ENCODE data around the gene C1orf210. TPM values are rescaled to one million over a fixed set of nuclear protein-coding genes. Genes with fewer than 3 reads are reported as not detected.
A peak's percentile ranks its signal among the peaks of the same experiment; 100 is the strongest.

Gene C1orf210
- total RNA-seq, 1 experiment from 2014 or later: 16.8 TPM

DNA sequence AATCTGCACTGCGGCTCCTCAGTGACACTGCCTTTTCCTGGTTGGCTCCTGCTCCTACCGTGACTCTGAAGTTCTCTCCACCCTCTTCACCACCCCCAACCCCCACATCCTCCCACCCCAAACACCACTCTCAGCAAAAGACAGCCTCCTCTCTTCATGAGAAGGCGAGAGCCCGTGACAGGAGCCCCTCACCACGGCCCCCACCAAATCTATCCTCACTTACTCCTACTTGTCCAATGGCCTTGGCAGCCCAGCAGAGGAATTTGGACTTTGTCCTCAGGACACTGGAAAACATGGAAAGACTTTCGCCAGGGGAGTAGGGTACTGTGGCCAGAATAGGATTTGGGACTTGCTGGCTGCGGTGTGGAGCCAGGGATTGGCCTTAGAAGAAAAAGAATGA is 8.7 kb downstream of the C1orf210 start:
- no peak overlapping the region for H3K27ac Mint-ChIP-seq (ENCODE audit: unreplicated experiment)
- no peaks in the 10 kb centered on the region for H3K9me3 Mint-ChIP-seq (ENCODE audit: low read depth, unreplicated experiment)
- no peak for DNase-seq
- H3K4me1 Mint-ChIP-seq (ENCODE audit: low read depth, unreplicated experiment): peaks cover 3% of the 10 kb centered on the region
- intact Hi-C loops (cut with micrococcal nuclease; ENCODE audit: unreplicated experiment): no loop called here
- no peaks in the 10 kb centered on the region for H3K27me3 Mint-ChIP-seq (ENCODE audit: unreplicated experiment)
- CTCF ChIA-PET: interaction anchor here (0.8 to 1.2 kb wide), 2 partner anchors 9 to 33 kb away, joined by 3 read pairs; partner anchors contain the start of gene C1orf210
- TF ChIP-seq, protein P1, sequence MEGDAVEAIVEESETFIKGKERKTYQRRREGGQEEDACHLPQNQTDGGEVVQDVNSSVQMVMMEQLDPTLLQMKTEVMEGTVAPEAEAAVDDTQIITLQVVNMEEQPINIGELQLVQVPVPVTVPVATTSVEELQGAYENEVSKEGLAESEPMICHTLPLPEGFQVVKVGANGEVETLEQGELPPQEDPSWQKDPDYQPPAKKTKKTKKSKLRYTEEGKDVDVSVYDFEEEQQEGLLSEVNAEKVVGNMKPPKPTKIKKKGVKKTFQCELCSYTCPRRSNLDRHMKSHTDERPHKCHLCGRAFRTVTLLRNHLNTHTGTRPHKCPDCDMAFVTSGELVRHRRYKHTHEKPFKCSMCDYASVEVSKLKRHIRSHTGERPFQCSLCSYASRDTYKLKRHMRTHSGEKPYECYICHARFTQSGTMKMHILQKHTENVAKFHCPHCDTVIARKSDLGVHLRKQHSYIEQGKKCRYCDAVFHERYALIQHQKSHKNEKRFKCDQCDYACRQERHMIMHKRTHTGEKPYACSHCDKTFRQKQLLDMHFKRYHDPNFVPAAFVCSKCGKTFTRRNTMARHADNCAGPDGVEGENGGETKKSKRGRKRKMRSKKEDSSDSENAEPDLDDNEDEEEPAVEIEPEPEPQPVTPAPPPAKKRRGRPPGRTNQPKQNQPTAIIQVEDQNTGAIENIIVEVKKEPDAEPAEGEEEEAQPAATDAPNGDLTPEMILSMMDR (IDR thresholded peaks at IDR 0.05; ENCODE audit: unreplicated experiment): no peak
- peaks cover 27% of the 10 kb centered on the region for H3K36me3 Mint-ChIP-seq (ENCODE audit: insufficient read depth, unreplicated experiment)
- H3K4me3 Mint-ChIP-seq (ENCODE audit: low read depth, unreplicated experiment): no peak overlapping the region
- BruUV-seq (replicated peaks): no TSS peak

DNA sequence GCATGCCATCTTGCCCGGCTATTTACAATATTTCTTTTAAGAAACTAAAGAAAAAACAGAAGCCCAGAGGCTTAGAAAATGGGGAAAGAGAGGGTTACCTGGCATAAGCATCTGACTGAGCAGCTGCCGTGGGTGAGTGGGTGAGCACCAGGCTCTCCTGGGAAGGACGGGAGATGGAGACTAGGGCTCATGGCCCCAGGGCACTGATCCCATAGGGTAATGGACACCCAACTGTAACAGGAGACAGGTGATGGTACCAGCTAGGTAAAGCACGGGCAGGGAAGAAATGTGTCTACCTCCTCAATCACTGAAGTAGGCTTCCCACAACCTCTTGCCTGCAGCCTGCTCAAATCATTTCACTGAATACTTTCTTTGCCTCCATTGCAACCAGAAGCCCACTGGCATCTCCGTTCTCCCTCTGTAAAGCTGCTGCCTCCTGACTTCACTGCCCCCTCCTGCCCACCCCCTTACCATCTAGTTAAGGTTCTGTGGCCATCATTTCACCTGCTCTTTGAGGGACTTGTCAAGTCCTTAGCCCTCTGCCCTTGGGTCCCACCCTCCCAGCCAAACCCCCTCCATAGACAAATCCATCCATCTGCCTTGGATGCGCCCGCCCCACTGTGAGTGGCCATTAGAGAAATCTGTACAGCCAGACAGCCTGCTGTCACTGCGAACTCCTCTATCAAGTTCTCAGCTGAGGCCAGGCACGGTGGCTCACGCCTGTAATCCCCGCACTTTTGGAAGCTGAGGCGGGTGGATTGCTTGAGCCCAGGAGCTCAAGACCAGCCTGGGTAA is 9.4 kb downstream of the C1orf210 start:
- DNase-seq: no peak
- H3K9me3 Mint-ChIP-seq (ENCODE audit: low read depth, unreplicated experiment): no peaks in the 10 kb centered on the region
- CTCF ChIA-PET: interaction anchor here (1.2 kb wide), 1 partner anchor 10 kb away, joined by 3 read pairs; the partner anchor contains the start of gene C1orf210
- no peak overlapping the region for H3K4me3 Mint-ChIP-seq (ENCODE audit: low read depth, unreplicated experiment)
- TF ChIP-seq, protein P1 (IDR thresholded peaks at IDR 0.05; ENCODE audit: unreplicated experiment): no peak
- intact Hi-C loops (cut with micrococcal nuclease; ENCODE audit: unreplicated experiment): no loop called here
- peaks cover 10% of the 10 kb centered on the region for H3K4me1 Mint-ChIP-seq (ENCODE audit: low read depth, unreplicated experiment)
- H3K27me3 Mint-ChIP-seq (ENCODE audit: unreplicated experiment): no peaks in the 10 kb centered on the region
- no TSS peak for BruUV-seq (replicated peaks)
- no peak overlapping the region for H3K27ac Mint-ChIP-seq (ENCODE audit: unreplicated experiment)
- H3K36me3 Mint-ChIP-seq (ENCODE audit: insufficient read depth, unreplicated experiment): peaks cover 24% of the 10 kb centered on the region

DNA sequence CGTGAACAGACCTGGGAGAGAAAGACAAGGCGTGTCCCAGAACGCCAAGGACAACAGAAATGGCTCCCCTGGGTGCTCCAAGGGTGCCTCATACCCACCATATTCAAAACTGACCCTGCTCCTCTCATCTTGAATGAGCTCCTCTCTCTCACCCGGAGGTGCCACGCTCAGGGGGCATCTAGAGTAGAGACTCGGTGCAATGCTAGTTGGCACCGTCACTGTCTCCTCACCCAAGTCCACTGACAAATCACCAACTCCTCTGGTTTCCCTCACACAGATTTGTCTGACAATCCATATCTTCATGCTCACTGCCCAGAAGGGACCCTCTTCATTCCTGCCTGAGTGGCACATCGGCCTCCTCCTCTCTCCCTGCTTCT is 10.6 kb downstream of the C1orf210 start:
- Mint-ChIP-seq H3K27me3 (ENCODE audit: unreplicated experiment) (no peaks in the 10 kb centered on the region), H3K4me1 (ENCODE audit: low read depth, unreplicated experiment) (peaks cover 22% of the 10 kb centered on the region), H3K36me3 (ENCODE audit: insufficient read depth, unreplicated experiment) (peaks cover 34% of the 10 kb centered on the region), H3K4me3 (ENCODE audit: low read depth, unreplicated experiment) (no peak overlapping the region), H3K27ac (ENCODE audit: unreplicated experiment) (peak overlapping the region; percentile 18), H3K9me3 (ENCODE audit: low read depth, unreplicated experiment) (no peaks in the 10 kb centered on the region)
- TF ChIP-seq, protein P1 (IDR thresholded peaks at IDR 0.05; ENCODE audit: unreplicated experiment): no peak
- CTCF ChIA-PET: no interaction called here
- no peak for DNase-seq
- BruUV-seq (replicated peaks): no TSS peak
- intact Hi-C loops (cut with micrococcal nuclease; ENCODE audit: unreplicated experiment): no loop called here

DNA sequence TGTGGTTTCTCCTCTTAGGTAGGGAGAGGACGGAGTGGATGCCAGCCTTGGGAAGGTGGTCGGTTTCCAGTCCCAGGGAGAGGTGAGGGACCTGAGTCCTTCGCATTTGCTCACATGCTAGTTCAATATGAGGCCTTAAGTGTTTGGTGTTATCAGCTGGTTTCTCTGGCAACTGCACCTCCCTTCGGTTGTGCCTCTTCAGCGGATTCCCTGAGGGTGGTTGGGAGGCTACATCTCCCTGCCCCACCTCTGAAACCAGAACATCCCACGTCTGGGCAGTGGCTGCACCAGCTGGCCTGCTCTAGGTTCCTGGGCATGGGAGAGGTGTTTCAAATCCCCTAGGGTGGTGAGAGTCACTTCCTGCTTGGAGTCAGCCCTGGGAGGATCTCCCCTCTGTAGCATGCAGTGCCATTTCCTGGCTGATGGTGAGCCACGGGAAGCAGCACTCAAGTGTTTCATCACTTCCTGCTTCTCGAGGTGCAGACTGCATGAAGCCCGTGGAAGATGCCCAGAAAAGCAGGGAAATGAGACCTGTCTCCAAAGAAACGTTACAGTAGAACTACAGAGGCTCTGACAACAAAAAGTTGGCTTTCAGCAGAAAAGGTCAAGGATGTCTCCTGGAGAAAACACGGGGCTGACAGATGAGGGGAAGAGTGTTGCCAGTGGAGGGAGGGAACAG is 11.1 kb downstream of the C1orf210 start:
- no peak for DNase-seq
- H3K9me3 Mint-ChIP-seq (ENCODE audit: low read depth, unreplicated experiment): no peaks in the 10 kb centered on the region
- peaks cover 36% of the 10 kb centered on the region for H3K36me3 Mint-ChIP-seq (ENCODE audit: insufficient read depth, unreplicated experiment)
- TF ChIP-seq, protein P1 (IDR thresholded peaks at IDR 0.05; ENCODE audit: unreplicated experiment): no peak
- H3K27me3 Mint-ChIP-seq (ENCODE audit: unreplicated experiment): no peaks in the 10 kb centered on the region
- peak overlapping the region; percentile 18 for H3K27ac Mint-ChIP-seq (ENCODE audit: unreplicated experiment)
- intact Hi-C loops (cut with micrococcal nuclease; ENCODE audit: unreplicated experiment): no loop called here
- CTCF ChIA-PET: no interaction called here
- BruUV-seq (replicated peaks): no TSS peak
- H3K4me1 Mint-ChIP-seq (ENCODE audit: low read depth, unreplicated experiment): peaks cover 27% of the 10 kb centered on the region
- H3K4me3 Mint-ChIP-seq (ENCODE audit: low read depth, unreplicated experiment): no peak overlapping the region
